ENCODE measurements around the gene CCDC70. TPM values are rescaled to one million over a fixed set of nuclear protein-coding genes. Genes with fewer than 3 reads are reported as not detected.
"Not testable (repeated sequence)": the region's sequence is repeated elsewhere in the genome, so short reads cannot be mapped to it uniquely, and the experiment has no call there.

The CCDC70 gene
- total and polyA plus RNA-seq, 4 donors, result 0.36 TPM; not detected in 3

DNA sequence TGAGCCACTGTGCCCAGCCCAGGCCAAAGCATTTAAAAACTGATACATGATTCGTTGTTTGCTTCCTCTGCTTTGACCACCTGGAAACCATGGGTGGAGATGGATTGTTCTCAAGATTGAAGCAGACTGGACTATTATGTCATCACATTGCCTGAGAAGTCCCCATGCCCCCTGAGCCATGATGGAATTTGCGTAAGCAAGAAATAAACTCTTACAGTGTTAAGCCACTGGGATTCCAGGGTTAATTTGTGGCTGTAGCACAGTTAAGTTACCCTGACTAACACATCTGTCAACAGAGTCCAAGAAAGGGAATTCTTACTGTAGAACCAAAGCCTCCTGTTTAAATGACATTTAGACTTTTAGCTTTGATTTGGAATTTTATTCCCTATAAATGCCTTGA, 38.4 kb upstream of the CCDC70 start:
- 92% methylated on average over 2 of the region's 2 CpGs for WGBS

GRCh38 chr13:51823863-51824262, 37.9 kb upstream of the CCDC70 start:
- Histone ChIP-seq H3K4me1 (ENCODE audit: control insufficient read depth in 4 of 4, insufficient read depth in 4 of 4, low read length in 3 of 4) (peaks cover 0 to 3% (median 0%) of the 10 kb centered on the region in 4 donors), H3K9me3 (ENCODE audit: control insufficient read depth in 4 of 4, low read length in 3 of 4) (no peaks in the 10 kb centered on the region), H3K27me3 (ENCODE audit: control insufficient read depth in 4 of 4, insufficient read depth in 4 of 4, low read length in 3 of 4) (no peaks in the 10 kb centered on the region), H3K36me3 (ENCODE audit: control insufficient read depth in 4 of 4, insufficient read depth in 3 of 4, low read depth in 1 of 4, low read length in 3 of 4) (no peaks in the 10 kb centered on the region), H3K27ac (ENCODE audit: low read depth in 1 of 2, low read length in 2 of 2) (no peak overlapping the region), H3K4me3 (ENCODE audit: low read depth in 1 of 3, low read length in 3 of 3) (no peak overlapping the region), H3K9ac (ENCODE audit: low read depth in 1 of 2, low read length in 2 of 2) (no peak overlapping the region)
- DNase-seq (ENCODE audit: low spot score), result no peak
- TF ChIP-seq JUND (IDR thresholded peaks at IDR 0.05) (no peak), NR2F2 (IDR thresholded peaks at IDR 0.05) (no peak), RXRA (IDR thresholded peaks at IDR 0.05) (no peak), REST (IDR thresholded peaks at IDR 0.05) (no peak), FOXA2 (IDR thresholded peaks at IDR 0.05) (no peak), FOXA1 (IDR thresholded peaks at IDR 0.05) (no peak), GABPA (IDR thresholded peaks at IDR 0.05 in 1 of 2, conservative IDR thresholded peaks at IDR 0.05 in 1 of 2) (no peak), ZBTB33 (IDR thresholded peaks at IDR 0.05) (no peak), RAD21 (IDR thresholded peaks at IDR 0.05) (no peak), HNF4G (IDR thresholded peaks at IDR 0.05) (no peak), EGR1 (IDR thresholded peaks at IDR 0.05; ENCODE audit: low read depth in 2 of 2) (no peak), TAF1 (conservative IDR thresholded peaks at IDR 0.05) (no peak), MAX (IDR thresholded peaks at IDR 0.05) (no peak)
- TF ChIP-seq, protein P1, sequence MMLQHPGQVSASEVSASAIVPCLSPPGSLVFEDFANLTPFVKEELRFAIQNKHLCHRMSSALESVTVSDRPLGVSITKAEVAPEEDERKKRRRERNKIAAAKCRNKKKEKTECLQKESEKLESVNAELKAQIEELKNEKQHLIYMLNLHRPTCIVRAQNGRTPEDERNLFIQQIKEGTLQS (IDR thresholded peaks at IDR 0.05), result no peak
- WGBS, result 79% methylated on average over 2 of the region's 2 CpGs

More for the DNA sequence above, 38.4 kb upstream of the CCDC70 start:
- no peak for DNase-seq (ENCODE audit: low spot score)
- Histone ChIP-seq H3K27me3 (ENCODE audit: control insufficient read depth in 4 of 4, insufficient read depth in 4 of 4, low read length in 3 of 4) (no peaks in the 10 kb centered on the region), H3K36me3 (ENCODE audit: control insufficient read depth in 4 of 4, insufficient read depth in 3 of 4, low read depth in 1 of 4, low read length in 3 of 4) (no peaks in the 10 kb centered on the region), H3K9ac (ENCODE audit: low read depth in 1 of 2, low read length in 2 of 2) (no peak overlapping the region), H3K9me3 (ENCODE audit: control insufficient read depth in 4 of 4, low read length in 3 of 4) (no peaks in the 10 kb centered on the region), H3K27ac (ENCODE audit: low read depth in 1 of 2, low read length in 2 of 2) (no peak overlapping the region), H3K4me3 (ENCODE audit: low read depth in 1 of 3, low read length in 3 of 3) (no peak overlapping the region), H3K4me1 (ENCODE audit: control insufficient read depth in 4 of 4, insufficient read depth in 4 of 4, low read length in 3 of 4) (peaks cover 0 to 3% (median 0%) of the 10 kb centered on the region in 4 donors)
- TF ChIP-seq CTCF (IDR thresholded peaks at IDR 0.05; ENCODE audit: low read depth, low read length, missing input control) (no peak), HNF4G (IDR thresholded peaks at IDR 0.05) (no peak), SP1 (IDR thresholded peaks at IDR 0.05) (no peak), YY1 (IDR thresholded peaks at IDR 0.05) (no peak), RAD21 (IDR thresholded peaks at IDR 0.05) (no peak), GABPA (IDR thresholded peaks at IDR 0.05 in 1 of 2, conservative IDR thresholded peaks at IDR 0.05 in 1 of 2) (no peak), FOXA1 (IDR thresholded peaks at IDR 0.05) (no peak), NR2F2 (IDR thresholded peaks at IDR 0.05) (no peak), MAX (IDR thresholded peaks at IDR 0.05) (no peak), JUND (IDR thresholded peaks at IDR 0.05) (no peak), EGR1 (IDR thresholded peaks at IDR 0.05; ENCODE audit: low read depth in 2 of 2) (no peak), HNF4A (conservative IDR thresholded peaks at IDR 0.05) (no peak), RXRA (IDR thresholded peaks at IDR 0.05) (no peak)

DNA sequence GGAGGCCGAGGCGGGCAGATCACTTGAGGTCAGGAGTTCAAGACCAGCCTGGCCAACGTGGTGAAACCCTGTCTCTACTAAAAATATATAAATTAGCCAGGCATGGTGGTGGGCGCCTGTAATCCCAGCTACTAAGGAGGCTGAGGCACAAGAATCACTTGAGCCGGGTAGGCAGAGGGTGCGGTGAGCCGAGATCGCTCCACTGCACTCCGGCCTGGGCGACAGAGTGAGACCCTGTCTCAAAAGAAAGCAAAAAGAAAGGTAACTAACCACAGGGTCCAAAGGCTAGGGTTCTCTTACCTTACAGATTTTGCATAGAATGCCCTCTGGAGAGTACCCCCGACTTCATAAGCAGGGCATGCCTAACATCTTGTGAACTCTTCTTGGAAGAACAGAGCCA, 37.1 kb upstream of the CCDC70 start:
- 89% methylated on average over 11 of the region's 11 CpGs for WGBS
- H3K36me3 ChIP-seq (ENCODE audit: control insufficient read depth in 4 of 4, insufficient read depth in 3 of 4, low read depth in 1 of 4, low read length in 3 of 4); H3K9me3 ChIP-seq (ENCODE audit: control insufficient read depth in 4 of 4, low read length in 3 of 4); H3K9ac ChIP-seq (ENCODE audit: low read depth in 1 of 2, low read length in 2 of 2); H3K4me1 ChIP-seq (ENCODE audit: control insufficient read depth in 4 of 4, insufficient read depth in 4 of 4, low read length in 3 of 4); H3K4me3 ChIP-seq (ENCODE audit: low read depth in 1 of 3, low read length in 3 of 3); DNase-seq (ENCODE audit: low spot score); H3K27me3 ChIP-seq (ENCODE audit: control insufficient read depth in 4 of 4, insufficient read depth in 4 of 4, low read length in 3 of 4): not testable (repeated sequence)
- peak overlapping the region in 1 of 2 donors; percentile 12 for H3K27ac ChIP-seq (ENCODE audit: low read depth in 1 of 2, low read length in 2 of 2)

All from liver (tissue), 9 donors.